HEK293T (cell line): Measurements from ENCODE around the gene JAKMIP2.

Source experiments
- CTCF ChIA-PET: fragments of 350-600 bp; formaldehyde crosslinking; extraction: SDS; loops from one replicate; lab custom pipeline; 2021; ENCODE audit warnings: antibody characterized with exemption, inconsistent platforms; lab: Yijun Ruan, JAX
- POLR2A ChIA-PET: fragments of 350-600 bp; formaldehyde crosslinking; extraction: SDS; loops from one replicate; lab custom pipeline; 2020; ENCODE audit warnings: antibody characterized with exemption, inconsistent platforms; lab: Yijun Ruan, JAX
- DNase-seq: peaks from one replicate; pipeline ENCODE4 v3.0.0; 2012; ENCODE audit warnings: mixed read lengths; ENCODE audit errors: extremely low spot score
- ARNT ChIP-seq: fragments of 450-650 bp; IDR thresholded peaks from 2 replicates; pipeline ENCODE4 v1.6.1; 2017; ENCODE audit warnings: mild to moderate bottlenecking
- BHLHE40 ChIP-seq: fragments of 450-650 bp; IDR thresholded peaks from 2 replicates; pipeline ENCODE4 v1.6.1; 2016; ENCODE audit warnings: mild to moderate bottlenecking, moderate library complexity, borderline replicate concordance
- CTBP1 ChIP-seq: fragments of 450-650 bp; IDR thresholded peaks from 2 replicates; pipeline ENCODE4 v1.6.1; 2016; ENCODE audit warnings: borderline replicate concordance
- ELF4 ChIP-seq: fragments of 450-650 bp; IDR thresholded peaks from 2 replicates; pipeline ENCODE4 v1.6.1; 2017; ENCODE audit warnings: antibody characterized with exemption
- FOXA1 ChIP-seq: fragments of 450-650 bp; IDR thresholded peaks from 2 replicates; pipeline ENCODE4 v1.6.1; 2016; ENCODE audit warnings: mild to moderate bottlenecking
- FOXK2 ChIP-seq: fragments of 450-650 bp; IDR thresholded peaks from 2 replicates; pipeline ENCODE4 v1.6.1; 2016; ENCODE audit warnings: mild to moderate bottlenecking
- FOXM1 ChIP-seq: fragments of 450-650 bp; IDR thresholded peaks from 2 replicates; pipeline ENCODE4 v1.6.1; 2017; ENCODE audit warnings: mild to moderate bottlenecking, borderline replicate concordance
- HDGF ChIP-seq: fragments of 450-650 bp; IDR thresholded peaks from 2 replicates; pipeline ENCODE4 v1.6.1; 2017; ENCODE audit warnings: antibody characterized with exemption, borderline replicate concordance
- L3MBTL2 ChIP-seq: fragments of 450-650 bp; conservative IDR thresholded peaks from 2 replicates; pipeline ENCODE4 v1.6.1; 2016; ENCODE audit warnings: mild to moderate bottlenecking
- LEF1 ChIP-seq: fragments of 450-650 bp; IDR thresholded peaks from 2 replicates; pipeline ENCODE4 v1.6.1; 2017; ENCODE audit warnings: mild to moderate bottlenecking, borderline replicate concordance
- NFRKB ChIP-seq: fragments of 450-650 bp; IDR thresholded peaks from 2 replicates; pipeline ENCODE4 v1.6.1; 2016; ENCODE audit warnings: mild to moderate bottlenecking, moderate library complexity
- SP1 ChIP-seq: fragments of 450-650 bp; IDR thresholded peaks from 2 replicates; pipeline ENCODE4 v1.6.1; 2017
- SUZ12 ChIP-seq: fragments of 450-650 bp; IDR thresholded peaks from 2 replicates; pipeline ENCODE4 v1.6.1; 2016; ENCODE audit warnings: mild to moderate bottlenecking
- TARDBP ChIP-seq: fragments of 450-650 bp; IDR thresholded peaks from 2 replicates; pipeline ENCODE4 v1.6.1; 2016
- ZNF384 ChIP-seq: fragments of 450-650 bp; IDR thresholded peaks from 2 replicates; pipeline ENCODE4 v1.6.1; 2016
- TF ChIP-seq, protein P1 (sequence below): fragments of 450-650 bp; IDR thresholded peaks from 2 replicates; pipeline ENCODE4 v1.6.1; 2016

Gene JAKMIP2

DNA sequence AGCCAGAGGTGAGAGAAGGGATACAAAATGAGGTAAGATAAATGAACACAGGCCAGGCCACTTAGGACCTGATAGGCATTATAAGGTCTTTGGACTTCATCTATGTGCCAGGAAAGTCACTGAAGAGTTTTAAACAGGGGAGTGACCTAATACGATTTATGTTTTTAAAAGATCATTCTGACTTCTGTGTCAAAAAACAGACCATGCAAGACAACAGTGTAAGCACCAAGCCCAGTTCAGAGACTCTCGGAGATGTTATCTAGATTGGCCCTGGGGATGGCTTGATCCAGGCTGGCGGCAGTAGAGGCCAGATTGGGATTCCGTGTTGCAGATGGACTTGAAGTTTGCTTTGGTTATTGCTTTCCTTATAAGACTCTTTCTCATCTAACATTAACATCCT, 229.6 kb downstream of the JAKMIP2 start:
- TF ChIP-seq NFRKB (no peak), ELF4 (no peak), HDGF (no peak), FOXM1 (no peak), L3MBTL2 (no peak), LEF1 (no peak), FOXA1 (no peak), SUZ12 (no peak)
- CTCF ChIA-PET = no interaction called here
- POLR2A ChIA-PET = no interaction called here
- DNase-seq = no peak

DNA sequence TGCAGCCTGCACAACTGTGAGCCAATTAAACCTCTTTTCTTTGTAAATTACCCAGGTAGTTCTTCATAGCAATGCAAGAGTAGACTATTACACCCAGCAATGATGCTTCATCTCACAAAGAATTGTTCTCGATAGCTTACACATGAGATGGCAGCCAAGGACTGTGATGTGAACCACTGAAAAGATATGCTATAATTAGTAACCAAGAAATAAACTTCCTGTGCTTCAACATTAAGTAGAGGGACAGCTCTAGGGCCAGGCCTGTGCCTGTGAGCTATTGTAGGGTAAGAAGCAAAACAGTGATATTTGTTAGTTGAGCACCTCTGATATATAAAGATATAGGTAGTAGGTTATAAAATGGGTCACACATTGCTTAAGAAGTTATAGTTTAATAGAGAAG, 230.9 kb downstream of the JAKMIP2 start:
- POLR2A ChIA-PET = no interaction called here
- CTCF ChIA-PET = no interaction called here
- TF ChIP-seq ELF4 (no peak), ZNF384 (no peak), LEF1 (no peak), CTBP1 (no peak), FOXK2 (no peak), BHLHE40 (no peak), FOXM1 (no peak), ARNT (no peak), HDGF (no peak), SUZ12 (no peak), NFRKB (no peak), TARDBP (no peak), SP1 (no peak)
- TF ChIP-seq, protein P1, sequence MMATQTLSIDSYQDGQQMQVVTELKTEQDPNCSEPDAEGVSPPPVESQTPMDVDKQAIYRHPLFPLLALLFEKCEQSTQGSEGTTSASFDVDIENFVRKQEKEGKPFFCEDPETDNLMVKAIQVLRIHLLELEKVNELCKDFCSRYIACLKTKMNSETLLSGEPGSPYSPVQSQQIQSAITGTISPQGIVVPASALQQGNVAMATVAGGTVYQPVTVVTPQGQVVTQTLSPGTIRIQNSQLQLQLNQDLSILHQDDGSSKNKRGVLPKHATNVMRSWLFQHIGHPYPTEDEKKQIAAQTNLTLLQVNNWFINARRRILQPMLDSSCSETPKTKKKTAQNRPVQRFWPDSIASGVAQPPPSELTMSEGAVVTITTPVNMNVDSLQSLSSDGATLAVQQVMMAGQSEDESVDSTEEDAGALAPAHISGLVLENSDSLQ = no peak
- DNase-seq = no peak

DNA sequence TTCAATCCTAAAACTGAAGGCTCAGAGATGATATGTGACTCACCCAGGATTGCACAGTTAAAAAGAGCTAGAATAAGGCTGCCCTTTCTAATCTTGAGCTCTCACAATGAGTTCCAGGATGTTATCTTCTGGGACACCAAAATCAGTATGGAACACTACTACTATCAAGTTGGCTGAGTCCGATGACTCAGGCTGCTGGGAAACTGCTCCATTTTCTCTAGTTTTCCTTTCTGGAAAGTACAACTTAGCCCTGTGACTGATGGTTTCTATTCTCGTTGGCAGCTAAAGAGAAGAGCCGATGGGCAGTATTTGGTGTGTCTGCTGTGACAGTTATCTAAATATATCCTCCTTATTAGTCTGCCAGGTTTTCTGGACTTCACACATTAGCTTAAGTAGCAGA, 234.8 kb downstream of the JAKMIP2 start:
- CTCF ChIA-PET = no interaction called here
- DNase-seq = no peak
- TF ChIP-seq ELF4 = no peak
- TF ChIP-seq, protein P1 = no peak
- POLR2A ChIA-PET = no interaction called here

DNA sequence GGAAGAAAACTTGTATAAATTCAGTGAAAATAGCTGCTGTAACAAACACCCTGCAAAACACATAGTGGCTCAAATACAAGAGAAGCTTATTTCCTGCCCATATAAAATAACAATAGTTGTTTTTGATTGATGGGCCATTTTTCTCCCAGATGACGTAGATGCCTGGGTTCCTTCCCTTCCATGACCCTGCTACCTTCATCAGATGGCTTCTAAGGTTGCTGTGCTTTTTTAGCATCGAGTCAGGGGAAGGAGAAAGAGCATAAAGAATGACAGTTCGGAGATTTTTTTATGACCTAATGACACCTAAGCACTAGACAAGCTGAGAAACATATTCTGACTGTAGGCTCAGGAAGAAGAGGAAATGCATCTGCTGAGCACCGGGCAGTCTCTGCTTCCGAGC, 238.0 kb downstream of the JAKMIP2 start:
- CTCF ChIA-PET = no interaction called here
- POLR2A ChIA-PET = no interaction called here
- TF ChIP-seq ZNF384 = no peak
- TF ChIP-seq SP1 = no peak
- no peak for TF ChIP-seq ELF4
- no peak for TF ChIP-seq TARDBP
- no peak for TF ChIP-seq FOXM1
- TF ChIP-seq BHLHE40 = no peak
- TF ChIP-seq ARNT = no peak
- TF ChIP-seq, protein P1 = no peak
- no peak for TF ChIP-seq FOXK2
- TF ChIP-seq L3MBTL2 = no peak
- TF ChIP-seq HDGF = no peak
- no peak for TF ChIP-seq FOXA1
- no peak for TF ChIP-seq SUZ12
- no peak for TF ChIP-seq NFRKB
- TF ChIP-seq CTBP1 = no peak

DNA sequence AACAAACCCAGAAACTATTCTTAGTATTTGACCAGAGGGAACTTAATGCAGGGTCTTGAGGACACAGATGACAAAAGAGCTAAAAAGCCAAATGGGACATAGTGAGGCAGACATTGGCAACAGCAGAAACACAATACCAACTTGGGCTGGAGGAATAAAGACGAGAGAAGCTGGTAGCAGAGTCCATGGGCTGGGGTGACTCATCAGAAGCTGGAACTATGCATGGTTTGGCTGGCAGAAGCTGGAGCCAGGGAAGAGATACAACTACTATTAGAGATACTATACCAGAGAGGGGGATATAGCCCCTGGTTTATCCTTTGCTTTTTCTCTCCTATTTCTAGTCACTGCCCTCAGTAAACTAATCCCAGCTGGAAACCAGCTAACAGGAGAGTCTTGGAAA, 243.5 kb downstream of the JAKMIP2 start:
- POLR2A ChIA-PET = no interaction called here
- CTCF ChIA-PET = interaction anchor here (0.5 kb wide), 1 partner anchor 61 kb away, joined by 3 read pairs; no protein-coding TSS in a partner anchor
- DNase-seq = no peak
- TF ChIP-seq L3MBTL2 (no peak), LEF1 (no peak), FOXA1 (no peak)

More for the DNA sequence above, 238.0 kb downstream of the JAKMIP2 start:
- DNase-seq = no peak

DNA sequence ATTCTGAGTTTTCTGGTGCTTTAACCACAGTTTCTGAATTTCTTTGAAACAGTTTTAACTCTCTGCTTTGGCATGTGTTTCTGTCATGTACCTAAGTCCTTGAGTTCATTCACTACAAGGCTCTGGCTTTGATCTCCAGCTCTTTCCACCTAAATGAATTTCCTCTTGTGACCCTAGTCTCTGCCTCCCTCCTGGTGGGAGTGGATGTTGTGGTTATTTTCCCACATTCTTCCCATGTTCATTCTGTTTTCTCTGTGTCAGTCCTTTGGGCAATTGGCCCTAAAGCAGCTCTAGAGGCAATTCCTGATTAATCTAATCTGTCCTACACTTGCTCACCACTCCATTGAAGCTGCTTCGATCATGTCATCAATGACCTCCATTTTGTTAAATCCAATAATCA, 244.3 kb downstream of the JAKMIP2 start:
- CTCF ChIA-PET = no interaction called here
- POLR2A ChIA-PET = no interaction called here
- no peak for TF ChIP-seq LEF1
- TF ChIP-seq NFRKB = no peak
- no peak for TF ChIP-seq BHLHE40
- TF ChIP-seq FOXA1 = no peak
- no peak for TF ChIP-seq L3MBTL2
- no peak for TF ChIP-seq FOXK2
- TF ChIP-seq CTBP1 = no peak
- no peak for TF ChIP-seq ZNF384
- no peak for TF ChIP-seq HDGF
- no peak for TF ChIP-seq SP1
- no peak for TF ChIP-seq TARDBP
- no peak for TF ChIP-seq SUZ12
- no peak for TF ChIP-seq ARNT
- TF ChIP-seq, protein P1 = no peak
- no peak for TF ChIP-seq ELF4
- no peak for TF ChIP-seq FOXM1

More for the DNA sequence above, 244.3 kb downstream of the JAKMIP2 start:
- DNase-seq = no peak
